Globus pallidus (tissue), 1 donor: ENCODE results near the gene OGG1.

Experiments
- DNase-seq: peaks from one replicate; pipeline ENCODE4 v3.0.0-alpha.2; 2015; ENCODE audit warnings: low spot score

The OGG1 gene

DNA sequence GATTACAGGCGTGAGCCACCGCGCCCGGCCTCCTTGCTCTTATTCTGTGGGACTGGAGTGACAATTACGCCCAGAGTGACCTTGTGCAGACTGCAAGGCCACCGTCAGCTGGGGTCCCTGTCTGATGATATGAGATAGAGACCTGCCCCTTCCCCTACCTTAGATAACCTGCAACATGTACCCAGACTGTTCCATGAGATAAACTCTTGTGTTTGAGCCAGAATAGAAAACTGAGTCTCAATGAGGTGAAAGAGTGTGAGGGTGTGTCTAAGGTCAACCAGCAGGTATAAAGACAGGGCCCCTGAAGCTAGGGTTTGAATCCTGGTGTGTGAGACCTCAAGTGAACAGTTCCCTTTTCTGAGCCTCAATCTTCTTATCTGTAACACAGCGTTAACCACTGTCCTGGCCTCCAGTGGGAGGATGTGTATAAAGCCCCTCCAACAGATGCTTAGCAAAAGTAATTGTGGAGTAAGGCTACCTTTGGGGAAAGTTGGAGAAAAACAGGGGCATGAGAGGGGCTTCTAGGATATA, 36.5 kb downstream of the OGG1 start:
- DNase-seq: no peak

DNA sequence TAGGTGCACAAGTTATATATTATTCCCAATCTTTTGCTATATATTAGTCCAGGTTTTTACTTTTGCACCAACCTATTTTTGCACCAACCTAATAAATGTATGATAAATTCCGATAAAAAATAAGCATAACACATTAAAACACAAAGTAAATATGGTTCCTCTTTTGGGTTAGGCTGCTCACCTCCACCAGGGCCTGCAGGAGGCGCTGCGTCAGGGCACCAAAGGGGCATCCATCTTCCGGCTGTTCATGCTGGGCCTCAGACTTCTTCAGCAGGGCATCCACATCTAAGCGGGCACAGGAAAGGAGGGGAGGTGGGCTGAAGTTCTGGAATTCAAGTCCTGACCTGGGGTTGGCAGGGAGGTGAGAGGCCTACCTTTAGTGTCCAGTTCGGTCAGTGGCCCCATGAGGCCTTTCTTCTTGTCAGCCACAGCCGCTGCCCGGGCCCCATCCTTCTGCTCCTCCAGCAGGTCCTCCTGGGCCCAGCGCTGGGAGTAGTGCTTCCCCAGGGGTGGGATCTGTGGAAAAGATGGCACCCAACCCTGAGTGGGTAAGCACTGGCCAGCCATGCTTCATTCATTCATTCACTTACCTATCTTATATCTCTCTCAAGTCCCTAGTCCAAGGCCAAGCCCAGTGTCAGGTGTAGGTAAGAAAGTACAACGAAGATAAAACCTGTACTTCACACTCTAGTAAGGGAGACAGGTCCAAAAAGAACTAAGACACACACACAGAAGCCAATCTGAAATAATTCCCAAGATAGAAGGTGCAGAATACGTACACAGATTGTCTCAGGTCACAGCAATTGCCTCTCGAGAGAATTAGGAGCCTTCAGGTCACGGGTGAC, 37.3 kb downstream of the OGG1 start:
- no peak for DNase-seq

- DNase-seq: no peak
Observed at GRCh38 chr3:9787714-9788113, 38.0 kb downstream of the OGG1 start.

DNA sequence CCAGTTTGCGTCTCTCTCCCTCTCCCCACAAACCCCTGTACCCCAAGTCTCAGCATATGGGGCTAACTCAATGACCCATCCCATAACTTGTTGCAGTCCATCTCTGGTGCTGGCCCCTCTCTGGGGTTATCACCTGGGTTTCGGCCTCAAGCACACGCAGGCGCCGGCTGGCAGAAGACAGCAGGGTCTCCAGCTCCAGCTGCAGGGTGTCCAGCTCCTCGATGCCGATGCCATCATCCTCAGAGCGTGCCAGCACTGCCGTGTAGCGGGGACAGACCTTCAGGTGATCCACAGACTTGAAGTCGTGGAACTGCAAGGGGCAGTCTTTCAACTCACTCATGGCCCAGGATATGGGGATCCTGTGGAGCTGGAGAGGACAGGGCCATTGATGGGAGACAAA, 41.4 kb downstream of the OGG1 start:
- DNase-seq: no peak

DNA sequence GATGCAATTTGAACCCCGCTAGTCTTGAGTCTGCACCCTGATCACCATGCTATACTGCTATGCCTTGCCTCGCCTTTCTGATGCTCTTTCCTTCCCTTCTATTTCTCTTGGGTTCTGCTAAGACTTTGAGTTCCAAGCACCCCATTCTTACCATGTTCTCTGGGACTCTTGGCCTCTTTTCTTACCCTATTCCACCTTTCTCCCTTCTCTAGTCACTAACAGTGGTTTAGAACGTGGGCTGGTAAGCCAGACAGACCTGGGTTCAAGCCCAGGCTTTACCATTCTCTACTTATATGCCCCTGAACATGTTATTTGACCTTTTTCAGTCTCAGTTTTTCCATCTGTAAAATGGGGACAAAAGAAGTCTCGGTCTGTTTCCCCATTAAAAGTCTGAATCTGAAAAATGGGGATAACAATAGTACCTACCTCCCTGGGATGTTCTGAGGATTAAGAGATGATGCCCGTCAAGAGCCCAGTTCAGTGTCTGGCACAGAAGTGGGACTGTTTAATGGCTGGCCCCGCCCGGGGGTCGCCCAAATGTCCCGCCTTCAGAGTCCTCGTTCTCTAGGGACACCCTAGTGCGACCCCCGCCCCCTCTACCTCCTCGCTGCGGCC, 42.1 kb downstream of the OGG1 start:
- DNase-seq: no peak

DNA sequence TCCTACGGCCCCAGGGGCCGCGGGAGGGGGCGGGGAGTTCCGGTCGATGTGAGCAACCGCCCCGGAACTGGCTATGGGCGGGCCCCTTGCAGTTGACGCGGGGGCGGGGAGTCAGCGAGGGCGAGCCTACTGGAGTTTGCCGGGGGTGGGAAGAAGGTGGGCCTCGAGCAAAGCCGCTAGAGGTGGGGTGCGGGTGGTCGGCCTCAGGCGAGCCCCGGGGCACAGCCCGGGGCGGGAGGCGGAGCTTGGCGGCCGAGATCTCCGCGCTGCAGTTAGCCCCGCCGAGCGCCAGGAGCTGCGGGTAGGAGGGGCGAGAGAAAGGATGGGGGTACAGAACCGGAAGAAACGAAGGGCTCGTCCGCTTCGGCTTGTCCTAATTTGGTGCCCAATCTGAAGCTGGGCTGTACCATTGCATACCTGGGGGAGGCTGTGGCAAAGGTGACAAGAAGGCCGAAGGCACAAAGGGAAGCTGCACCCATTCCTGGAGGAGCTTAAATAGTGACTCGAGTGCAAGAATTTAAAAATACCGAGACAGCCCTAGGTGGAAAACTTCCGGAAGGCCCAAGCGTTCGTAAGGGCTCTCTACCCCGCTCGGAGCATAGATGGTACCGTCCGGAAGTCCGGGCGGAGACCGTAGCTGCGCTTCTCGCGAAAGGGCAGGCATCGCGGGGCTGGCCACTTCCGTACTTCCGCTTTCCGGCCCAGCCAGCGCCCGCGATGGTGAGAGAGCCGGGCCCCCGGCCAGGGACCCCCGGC, 42.8 kb downstream of the OGG1 start, which contains the start of the genes ARPC4 and TADA3:
TSS of gene ARPC4 (plus strand) at position 678 of the 756 bp plus-strand sequence. CDS start at position 718, 40 bp downstream.
TSS of gene TADA3 (minus strand) at position 69 of the 756 bp plus-strand sequence. CDS start 1,007 bp downstream, outside the sequence.
- DNase-seq: peak; percentile 95

DNA sequence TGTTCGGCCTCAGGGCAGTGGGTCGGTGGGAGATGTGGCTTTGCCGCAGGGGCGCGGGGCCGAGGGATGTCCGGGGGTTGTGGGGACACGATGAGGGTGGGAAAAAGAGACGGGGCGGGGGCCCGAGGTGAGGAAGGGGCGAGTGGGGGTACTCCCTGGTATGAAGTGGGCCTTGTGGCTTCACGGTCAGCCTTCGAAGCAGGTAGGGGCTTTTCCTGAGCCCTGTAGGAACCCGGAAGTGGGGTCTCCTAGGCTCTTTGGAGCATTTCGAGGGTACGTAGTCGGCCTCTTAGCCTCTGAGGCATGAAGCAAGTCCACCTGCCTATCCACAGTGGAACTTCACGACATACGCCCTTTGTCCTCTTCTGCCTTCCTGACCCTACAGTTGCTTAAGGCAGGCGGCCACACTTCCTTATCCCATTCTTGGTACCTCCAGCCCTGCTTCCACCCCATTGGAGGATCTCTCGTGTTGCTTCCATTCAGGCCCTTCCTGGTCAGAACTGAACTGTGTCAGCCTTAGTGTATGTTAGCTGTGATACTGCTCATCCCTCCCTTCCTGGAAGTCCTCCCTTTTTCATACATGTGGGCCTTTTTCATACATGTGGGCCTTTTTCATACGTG, 43.5 kb downstream of the OGG1 start:
- no peak for DNase-seq

- no peak for DNase-seq
Observed at GRCh38 chr3:9794400-9794799, 44.6 kb downstream of the OGG1 start.

- peak; percentile 33 for DNase-seq
Observed at GRCh38 chr3:9795207-9795606, 45.5 kb downstream of the OGG1 start.

GRCh38 chr3:9797196-9797945, 47.6 kb downstream of the OGG1 start:
- no peak for DNase-seq

DNA sequence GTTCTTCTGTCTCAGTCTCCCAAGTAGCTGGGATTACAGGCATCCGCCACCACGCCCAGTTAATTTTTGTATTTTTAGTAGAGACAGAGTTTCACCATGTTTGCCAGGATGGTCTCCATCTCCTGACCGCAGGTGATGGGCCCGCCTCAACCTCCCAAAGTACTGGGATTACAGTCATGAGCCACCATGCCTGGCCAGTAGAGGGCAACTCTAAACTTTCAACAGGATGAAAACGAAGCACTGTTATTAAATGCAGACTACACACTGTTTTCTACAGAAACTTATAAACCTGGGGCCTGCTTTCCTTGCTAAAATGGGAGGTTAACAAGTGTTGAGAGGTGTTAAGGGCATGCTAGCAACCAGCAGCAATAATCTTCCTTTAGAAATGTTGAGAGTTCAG, 50.8 kb downstream of the OGG1 start:
- DNase-seq: no peak

GRCh38 chr3:9803494-9803893, 53.7 kb downstream of the OGG1 start:
- DNase-seq: no peak

GRCh38 chr3:9804996-9805395, 55.2 kb downstream of the OGG1 start:
- no peak for DNase-seq

- no peak for DNase-seq
Observed at GRCh38 chr3:9806137-9806536, 56.4 kb downstream of the OGG1 start.
